Measurements from ENCODE around the gene RFX1.
A peak's percentile ranks its signal among the peaks of the same experiment; 100 is the strongest.
"Not testable (repeated sequence)": the region's sequence is repeated elsewhere in the genome, so short reads cannot be mapped to it uniquely, and the experiment has no call there.

RFX1 gene

GRCh38 chr19:13931391-13932148 lies 74.5 kb downstream of the RFX1 start:
- FAIRE-seq: no peak
- no peak for TF ChIP-seq POLR2A (IDR thresholded peaks at IDR 0.05; ENCODE audit: low read depth, low read length)
- no peak for TF ChIP-seq TAF1 (IDR thresholded peaks at IDR 0.05; ENCODE audit: low read depth, low read length)
- no peak for TF ChIP-seq PAX5 (IDR thresholded peaks at IDR 0.05; ENCODE audit: insufficient read depth, low read length, severe bottlenecking)
- TF ChIP-seq SPI1 (IDR thresholded peaks at IDR 0.05; ENCODE audit: low read depth, low read length): no peak
- no peak for DNase-seq (ENCODE audit: insufficient read length, low spot score)

- no peak for FAIRE-seq
These were observed 75.7 kb downstream of the RFX1 start for GRCh38 chr19:13930402-13930801.

GRCh38 chr19:13929956-13930355 lies 76.2 kb downstream of the RFX1 start:
- FAIRE-seq: no peak
- TF ChIP-seq TAF1 (IDR thresholded peaks at IDR 0.05; ENCODE audit: low read depth, low read length) (no peak), POLR2A (IDR thresholded peaks at IDR 0.05; ENCODE audit: low read depth, low read length) (no peak), POU2F2 (IDR thresholded peaks at IDR 0.05; ENCODE audit: low read depth, low read length) (no peak), POLR2AphosphoS5 (IDR thresholded peaks at IDR 0.05; ENCODE audit: low read depth, low read length) (no peak), SPI1 (IDR thresholded peaks at IDR 0.05; ENCODE audit: low read depth, low read length) (no peak), PAX5 (IDR thresholded peaks at IDR 0.05; ENCODE audit: insufficient read depth, low read length, severe bottlenecking) (no peak)
- DNase-seq (ENCODE audit: insufficient read length, low spot score): no peak

More at GRCh38 chr19:13930402-13930801, 75.7 kb downstream of the RFX1 start:
- TF ChIP-seq POLR2A (IDR thresholded peaks at IDR 0.05; ENCODE audit: low read depth, low read length) (no peak), POU2F2 (IDR thresholded peaks at IDR 0.05; ENCODE audit: low read depth, low read length) (no peak), PAX5 (IDR thresholded peaks at IDR 0.05; ENCODE audit: insufficient read depth, low read length, severe bottlenecking) (no peak), SPI1 (IDR thresholded peaks at IDR 0.05; ENCODE audit: low read depth, low read length) (no peak), POLR2AphosphoS5 (IDR thresholded peaks at IDR 0.05; ENCODE audit: low read depth, low read length) (no peak), TAF1 (IDR thresholded peaks at IDR 0.05; ENCODE audit: low read depth, low read length) (no peak)
- no peak for DNase-seq (ENCODE audit: insufficient read length, low spot score)

- TF ChIP-seq SPI1 (IDR thresholded peaks at IDR 0.05; ENCODE audit: low read depth, low read length) (no peak), PAX5 (IDR thresholded peaks at IDR 0.05; ENCODE audit: insufficient read depth, low read length, severe bottlenecking) (no peak), TAF1 (IDR thresholded peaks at IDR 0.05; ENCODE audit: low read depth, low read length) (no peak), POLR2A (IDR thresholded peaks at IDR 0.05; ENCODE audit: low read depth, low read length) (no peak), POU2F2 (IDR thresholded peaks at IDR 0.05; ENCODE audit: low read depth, low read length) (no peak), POLR2AphosphoS5 (IDR thresholded peaks at IDR 0.05; ENCODE audit: low read depth, low read length) (no peak)
- DNase-seq (ENCODE audit: insufficient read length, low spot score) (no peak), FAIRE-seq (no peak)
These were observed 76.8 kb downstream of the RFX1 start for GRCh38 chr19:13929340-13929739.

GRCh38 chr19:13926715-13927114 lies 79.4 kb downstream of the RFX1 start:
- FAIRE-seq: no peak
- TF ChIP-seq POLR2AphosphoS5 (IDR thresholded peaks at IDR 0.05; ENCODE audit: low read depth, low read length) (no peak), POLR2A (IDR thresholded peaks at IDR 0.05; ENCODE audit: low read depth, low read length) (no peak), POU2F2 (IDR thresholded peaks at IDR 0.05; ENCODE audit: low read depth, low read length) (no peak), TAF1 (IDR thresholded peaks at IDR 0.05; ENCODE audit: low read depth, low read length) (no peak), PAX5 (IDR thresholded peaks at IDR 0.05; ENCODE audit: insufficient read depth, low read length, severe bottlenecking) (no peak), SPI1 (IDR thresholded peaks at IDR 0.05; ENCODE audit: low read depth, low read length) (no peak)
- DNase-seq (ENCODE audit: insufficient read length, low spot score): no peak

GRCh38 chr19:13926010-13926409 lies 80.1 kb downstream of the RFX1 start:
- FAIRE-seq (no peak), DNase-seq (ENCODE audit: insufficient read length, low spot score) (no peak)
- TF ChIP-seq TAF1 (IDR thresholded peaks at IDR 0.05; ENCODE audit: low read depth, low read length): no peak
- TF ChIP-seq POLR2AphosphoS5 (IDR thresholded peaks at IDR 0.05; ENCODE audit: low read depth, low read length): no peak
- no peak for TF ChIP-seq POLR2A (IDR thresholded peaks at IDR 0.05; ENCODE audit: low read depth, low read length)
- TF ChIP-seq POU2F2 (IDR thresholded peaks at IDR 0.05; ENCODE audit: low read depth, low read length): no peak
- TF ChIP-seq PAX5 (IDR thresholded peaks at IDR 0.05; ENCODE audit: insufficient read depth, low read length, severe bottlenecking): no peak
- no peak for TF ChIP-seq SPI1 (IDR thresholded peaks at IDR 0.05; ENCODE audit: low read depth, low read length)

- DNase-seq (ENCODE audit: insufficient read length, low spot score): no peak
- FAIRE-seq: no peak
- TF ChIP-seq POLR2AphosphoS5 (IDR thresholded peaks at IDR 0.05; ENCODE audit: low read depth, low read length): no peak
- no peak for TF ChIP-seq PAX5 (IDR thresholded peaks at IDR 0.05; ENCODE audit: insufficient read depth, low read length, severe bottlenecking)
- TF ChIP-seq TAF1 (IDR thresholded peaks at IDR 0.05; ENCODE audit: low read depth, low read length): no peak
- TF ChIP-seq POU2F2 (IDR thresholded peaks at IDR 0.05; ENCODE audit: low read depth, low read length): no peak
- no peak for TF ChIP-seq SPI1 (IDR thresholded peaks at IDR 0.05; ENCODE audit: low read depth, low read length)
- TF ChIP-seq POLR2A (IDR thresholded peaks at IDR 0.05; ENCODE audit: low read depth, low read length): no peak
These were observed 82.7 kb downstream of the RFX1 start for GRCh38 chr19:13923194-13923987.

- not testable (repeated sequence) for DNase-seq (ENCODE audit: insufficient read length, low spot score); FAIRE-seq
These were observed 84.0 kb downstream of the RFX1 start for GRCh38 chr19:13922118-13922517.

- TF ChIP-seq POU2F2 (IDR thresholded peaks at IDR 0.05; ENCODE audit: low read depth, low read length) (no peak), TAF1 (IDR thresholded peaks at IDR 0.05; ENCODE audit: low read depth, low read length) (no peak), POLR2A (IDR thresholded peaks at IDR 0.05; ENCODE audit: low read depth, low read length) (no peak), SPI1 (IDR thresholded peaks at IDR 0.05; ENCODE audit: low read depth, low read length) (0 out of 2 replicates have a peak, but pooled peaks have one; percentile 35), POLR2AphosphoS5 (IDR thresholded peaks at IDR 0.05; ENCODE audit: low read depth, low read length) (no peak), PAX5 (IDR thresholded peaks at IDR 0.05; ENCODE audit: insufficient read depth, low read length, severe bottlenecking) (no peak)
- FAIRE-seq (peak; percentile 94), DNase-seq (ENCODE audit: insufficient read length, low spot score) (no peak)
These were observed 85.0 kb downstream of the RFX1 start for GRCh38 chr19:13920940-13921747.
